ENCODE results near the gene SCFD2.

DNA sequence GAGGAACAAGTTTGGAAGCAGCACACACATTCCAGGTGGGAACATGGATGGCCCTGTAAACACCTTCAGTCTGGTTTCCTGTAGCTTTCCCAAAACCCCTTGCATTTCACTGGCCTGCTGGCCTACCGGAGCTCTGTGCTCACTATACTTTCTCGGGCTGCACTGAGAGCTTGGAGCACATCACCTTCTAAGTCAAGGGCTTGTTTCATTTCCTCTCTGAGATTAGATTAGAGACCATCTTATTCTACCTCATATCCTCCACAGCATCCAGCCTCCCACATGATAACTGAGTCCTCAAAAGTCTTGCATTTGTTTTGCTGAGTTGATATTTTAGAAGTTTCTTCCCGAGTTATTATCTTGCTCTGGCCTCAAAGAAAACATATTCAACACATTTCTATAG is 356.0 kb downstream of the SCFD2 start:
- TF ChIP-seq, protein P1, sequence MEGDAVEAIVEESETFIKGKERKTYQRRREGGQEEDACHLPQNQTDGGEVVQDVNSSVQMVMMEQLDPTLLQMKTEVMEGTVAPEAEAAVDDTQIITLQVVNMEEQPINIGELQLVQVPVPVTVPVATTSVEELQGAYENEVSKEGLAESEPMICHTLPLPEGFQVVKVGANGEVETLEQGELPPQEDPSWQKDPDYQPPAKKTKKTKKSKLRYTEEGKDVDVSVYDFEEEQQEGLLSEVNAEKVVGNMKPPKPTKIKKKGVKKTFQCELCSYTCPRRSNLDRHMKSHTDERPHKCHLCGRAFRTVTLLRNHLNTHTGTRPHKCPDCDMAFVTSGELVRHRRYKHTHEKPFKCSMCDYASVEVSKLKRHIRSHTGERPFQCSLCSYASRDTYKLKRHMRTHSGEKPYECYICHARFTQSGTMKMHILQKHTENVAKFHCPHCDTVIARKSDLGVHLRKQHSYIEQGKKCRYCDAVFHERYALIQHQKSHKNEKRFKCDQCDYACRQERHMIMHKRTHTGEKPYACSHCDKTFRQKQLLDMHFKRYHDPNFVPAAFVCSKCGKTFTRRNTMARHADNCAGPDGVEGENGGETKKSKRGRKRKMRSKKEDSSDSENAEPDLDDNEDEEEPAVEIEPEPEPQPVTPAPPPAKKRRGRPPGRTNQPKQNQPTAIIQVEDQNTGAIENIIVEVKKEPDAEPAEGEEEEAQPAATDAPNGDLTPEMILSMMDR (conservative IDR thresholded peaks at IDR 0.05 in 1 of 2, IDR thresholded peaks at IDR 0.05 in 1 of 2; ENCODE audit: extremely low read depth in 1 of 2, insufficient read depth in 1 of 2, low read depth in 1 of 2, low read length in 2 of 2) = no peak
- TF ChIP-seq EZH2 (IDR thresholded peaks at IDR 0.05; ENCODE audit: borderline replicate concordance, low read length) = no peak
